ENCODE results near the gene SPPL2A. TPM values are rescaled to one million over a fixed set of nuclear protein-coding genes. Genes with fewer than 3 reads are reported as not detected.

The SPPL2A gene
- total RNA-seq, 1 donor: 128 TPM

- TF ChIP-seq, protein P1, sequence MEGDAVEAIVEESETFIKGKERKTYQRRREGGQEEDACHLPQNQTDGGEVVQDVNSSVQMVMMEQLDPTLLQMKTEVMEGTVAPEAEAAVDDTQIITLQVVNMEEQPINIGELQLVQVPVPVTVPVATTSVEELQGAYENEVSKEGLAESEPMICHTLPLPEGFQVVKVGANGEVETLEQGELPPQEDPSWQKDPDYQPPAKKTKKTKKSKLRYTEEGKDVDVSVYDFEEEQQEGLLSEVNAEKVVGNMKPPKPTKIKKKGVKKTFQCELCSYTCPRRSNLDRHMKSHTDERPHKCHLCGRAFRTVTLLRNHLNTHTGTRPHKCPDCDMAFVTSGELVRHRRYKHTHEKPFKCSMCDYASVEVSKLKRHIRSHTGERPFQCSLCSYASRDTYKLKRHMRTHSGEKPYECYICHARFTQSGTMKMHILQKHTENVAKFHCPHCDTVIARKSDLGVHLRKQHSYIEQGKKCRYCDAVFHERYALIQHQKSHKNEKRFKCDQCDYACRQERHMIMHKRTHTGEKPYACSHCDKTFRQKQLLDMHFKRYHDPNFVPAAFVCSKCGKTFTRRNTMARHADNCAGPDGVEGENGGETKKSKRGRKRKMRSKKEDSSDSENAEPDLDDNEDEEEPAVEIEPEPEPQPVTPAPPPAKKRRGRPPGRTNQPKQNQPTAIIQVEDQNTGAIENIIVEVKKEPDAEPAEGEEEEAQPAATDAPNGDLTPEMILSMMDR (IDR thresholded peaks at IDR 0.05; ENCODE audit: insufficient read depth, low read length): no peak
- no peak for DNase-seq (ENCODE audit: low read depth)
- no peak overlapping the region for H3K4me3 ChIP-seq (ENCODE audit: low read depth, low read length)
Measured at GRCh38 chr15:50774450-50774849, 8.9 kb upstream of the SPPL2A start.

GRCh38 chr15:50773389-50773788, 7.9 kb upstream of the SPPL2A start:
- no peak overlapping the region for H3K4me3 ChIP-seq (ENCODE audit: low read depth, low read length)
- TF ChIP-seq, protein P1 (IDR thresholded peaks at IDR 0.05; ENCODE audit: insufficient read depth, low read length): no peak
- no peak for DNase-seq (ENCODE audit: low read depth)

GRCh38 chr15:50767332-50767861, 1.9 kb upstream of the SPPL2A start:
- DNase-seq (ENCODE audit: low read depth): no peak
- TF ChIP-seq, protein P1 (IDR thresholded peaks at IDR 0.05; ENCODE audit: insufficient read depth, low read length): no peak
- H3K4me3 ChIP-seq (ENCODE audit: low read depth, low read length): no peak overlapping the region

DNA sequence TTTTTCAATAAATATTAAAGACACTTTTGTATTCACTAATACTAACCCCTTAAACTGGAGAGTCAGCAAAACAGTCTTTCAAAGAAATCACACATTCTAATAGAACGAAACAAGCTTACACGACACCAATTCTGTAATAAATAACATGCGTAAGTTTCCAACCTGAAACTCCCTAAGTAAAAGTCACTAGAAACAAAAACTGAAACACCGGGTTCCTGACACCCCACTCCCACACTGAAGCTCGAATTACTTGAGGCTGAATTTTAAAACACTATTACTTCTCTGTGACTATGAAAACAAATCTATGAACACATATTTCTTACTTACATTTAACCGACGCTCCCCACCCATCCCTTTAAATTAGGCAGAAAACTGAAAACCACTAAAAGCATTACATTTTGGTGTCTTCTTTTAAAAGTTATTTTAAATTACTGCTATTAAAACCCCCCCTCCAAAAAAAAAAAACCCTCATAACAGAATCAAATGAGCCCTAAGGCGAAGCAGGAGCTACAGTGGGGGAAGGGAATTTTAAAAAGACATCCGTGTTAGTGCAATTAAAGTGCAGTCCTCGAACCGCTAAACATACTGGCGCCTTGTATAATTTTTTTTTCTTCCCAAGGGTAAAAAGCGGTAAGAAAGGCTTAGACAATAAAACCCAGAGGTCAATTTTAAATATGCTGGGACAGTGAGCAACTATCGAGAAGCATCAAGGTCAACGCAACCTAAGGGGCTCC, 878 bp downstream of the SPPL2A start:
- DNase-seq (ENCODE audit: low read depth): peak; percentile 52
- TF ChIP-seq, protein P1 (IDR thresholded peaks at IDR 0.05; ENCODE audit: insufficient read depth, low read length): no peak
- peak overlapping the region; percentile 77 for H3K4me3 ChIP-seq (ENCODE audit: low read depth, low read length)

DNA sequence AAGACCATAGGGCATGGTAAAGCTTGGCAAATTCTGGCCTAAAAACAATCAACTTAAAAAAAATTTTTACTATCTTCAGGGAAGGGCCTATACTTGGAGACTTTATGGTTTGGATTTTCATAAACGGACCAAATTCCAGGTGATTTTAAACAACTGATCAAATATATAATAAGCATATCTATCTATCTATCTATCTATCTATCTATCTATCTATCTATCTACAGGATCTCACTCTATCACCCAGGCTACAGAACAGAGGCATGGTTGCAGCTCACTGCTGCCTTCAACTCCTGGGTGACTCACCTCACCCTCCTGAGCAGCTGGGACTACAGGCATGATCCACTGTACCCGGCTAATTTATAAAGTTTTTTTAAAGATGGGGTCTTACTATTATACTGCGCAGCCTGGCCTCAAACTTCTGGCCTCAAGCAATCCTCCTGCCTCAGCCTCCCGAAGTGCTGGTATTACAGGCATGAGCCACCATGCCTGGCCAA, 6.7 kb downstream of the SPPL2A start:
- H3K4me3 ChIP-seq (ENCODE audit: low read depth, low read length): no peak overlapping the region
- DNase-seq (ENCODE audit: low read depth): no peak
- TF ChIP-seq, protein P1 (IDR thresholded peaks at IDR 0.05; ENCODE audit: insufficient read depth, low read length): no peak

DNA sequence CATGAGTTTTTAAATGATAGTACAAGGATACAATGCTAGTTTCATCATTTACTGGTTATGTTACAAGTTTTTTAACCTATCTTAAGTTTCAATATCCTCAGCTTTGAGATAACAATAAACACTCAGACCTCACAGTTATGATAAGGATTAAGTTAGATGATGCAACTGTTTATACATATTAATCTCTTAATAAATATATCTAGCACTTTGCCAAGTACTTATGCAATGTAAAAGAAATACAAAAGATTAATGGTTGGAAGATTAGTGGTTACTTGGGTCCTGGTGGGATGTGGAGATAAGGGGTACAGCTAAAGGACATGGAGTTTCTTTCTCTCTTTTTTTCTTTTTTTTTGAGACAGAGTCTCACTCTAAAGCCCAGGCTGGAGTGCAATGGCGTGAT, 12.0 kb downstream of the SPPL2A start:
- DNase-seq (ENCODE audit: low read depth): peak; percentile 89
- TF ChIP-seq, protein P1 (IDR thresholded peaks at IDR 0.05; ENCODE audit: insufficient read depth, low read length): no peak
- H3K4me3 ChIP-seq (ENCODE audit: low read depth, low read length): no peak overlapping the region
